HG02763 (cell line): Measurements from ENCODE around the gene LDAF1.
"Not testable (repeated sequence)": the region's sequence is repeated elsewhere in the genome, so short reads cannot be mapped to it uniquely, and the experiment has no call there.

Source experiments
- ATAC-seq: cut with Tn5 transposase; IDR thresholded peaks from one replicate; pipeline ENCODE4 v1.9.1; 2021; ENCODE audit warnings: mild to moderate bottlenecking, moderate library complexity; ENCODE audit not compliant: unreplicated experiment

Gene LDAF1

GRCh38 chr16:21194771-21195301 lies 36.4 kb downstream of the LDAF1 start:
- no peak for ATAC-seq

GRCh38 chr16:21195330-21195729 lies 36.9 kb downstream of the LDAF1 start:
- not testable (repeated sequence) for ATAC-seq

- ATAC-seq, result no peak
These were observed 38.6 kb downstream of the LDAF1 start for GRCh38 chr16:21197112-21197511.

- ATAC-seq, result no peak
These were observed 39.1 kb downstream of the LDAF1 start for GRCh38 chr16:21197621-21198020.

- no peak for ATAC-seq
These were observed 41.2 kb downstream of the LDAF1 start for GRCh38 chr16:21199607-21200218.

GRCh38 chr16:21203155-21203797 lies 44.8 kb downstream of the LDAF1 start:
- no peak for ATAC-seq

- no peak for ATAC-seq
These were observed 46.8 kb downstream of the LDAF1 start for GRCh38 chr16:21205303-21205702.

GRCh38 chr16:21206550-21206949 lies 48.1 kb downstream of the LDAF1 start:
- no peak for ATAC-seq

GRCh38 chr16:21208446-21209230 lies 50.2 kb downstream of the LDAF1 start:
- ATAC-seq, result no peak

GRCh38 chr16:21211486-21211885 lies 53.0 kb downstream of the LDAF1 start, which contains the start of gene ZP2:
ZP2 (minus strand) TSS chr16:21211574; CDS start chr16:21211547, 27 bp downstream.
- ATAC-seq, result no peak

GRCh38 chr16:21214086-21214485 lies 55.6 kb downstream of the LDAF1 start:
- ATAC-seq, result no peak

GRCh38 chr16:21217121-21217520 lies 58.6 kb downstream of the LDAF1 start:
- ATAC-seq, result no peak

- no peak for ATAC-seq
These were observed 59.7 kb downstream of the LDAF1 start for GRCh38 chr16:21218153-21218552.

GRCh38 chr16:21219551-21219950 lies 61.1 kb downstream of the LDAF1 start:
- ATAC-seq, result no peak

- ATAC-seq, result no peak
These were observed 64.2 kb downstream of the LDAF1 start for GRCh38 chr16:21222495-21223337.

- ATAC-seq, result no peak
These were observed 65.3 kb downstream of the LDAF1 start for GRCh38 chr16:21223787-21224186.

GRCh38 chr16:21224800-21225199 lies 66.3 kb downstream of the LDAF1 start:
- ATAC-seq, result no peak

- no peak for ATAC-seq
These were observed 68.3 kb downstream of the LDAF1 start for GRCh38 chr16:21226749-21227148.

GRCh38 chr16:21227866-21228265 lies 69.4 kb downstream of the LDAF1 start:
- no peak for ATAC-seq

GRCh38 chr16:21228361-21228872 lies 69.9 kb downstream of the LDAF1 start:
- ATAC-seq, result no peak
